Measurements from ENCODE around the gene SHROOM3.

The SHROOM3 gene

DNA sequence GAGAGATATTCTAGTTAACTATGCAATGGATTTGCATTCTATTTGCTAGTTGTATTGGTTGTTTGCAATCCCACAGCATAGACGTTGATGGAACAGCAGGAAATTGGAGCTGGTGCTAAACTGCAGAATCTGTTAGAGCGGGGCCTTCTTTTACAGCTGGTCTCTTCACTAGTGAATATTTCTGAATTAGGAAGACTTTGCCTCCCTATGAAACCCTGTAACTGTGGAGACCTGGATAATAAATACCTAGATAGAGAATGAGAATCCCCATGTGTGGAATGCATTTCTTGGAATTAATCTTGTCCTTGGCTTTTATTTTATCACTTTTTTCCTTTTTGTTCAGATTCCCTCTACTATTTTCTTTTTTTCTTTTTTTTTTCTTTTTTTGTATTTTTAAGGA is 109.7 kb downstream of the SHROOM3 start:
- no peak for DNase-seq

GRCh38 chr4:76545226-76545884 is 110.3 kb downstream of the SHROOM3 start:
- DNase-seq, result no peak

GRCh38 chr4:76546327-76546726 is 111.3 kb downstream of the SHROOM3 start:
- no peak for DNase-seq

DNA sequence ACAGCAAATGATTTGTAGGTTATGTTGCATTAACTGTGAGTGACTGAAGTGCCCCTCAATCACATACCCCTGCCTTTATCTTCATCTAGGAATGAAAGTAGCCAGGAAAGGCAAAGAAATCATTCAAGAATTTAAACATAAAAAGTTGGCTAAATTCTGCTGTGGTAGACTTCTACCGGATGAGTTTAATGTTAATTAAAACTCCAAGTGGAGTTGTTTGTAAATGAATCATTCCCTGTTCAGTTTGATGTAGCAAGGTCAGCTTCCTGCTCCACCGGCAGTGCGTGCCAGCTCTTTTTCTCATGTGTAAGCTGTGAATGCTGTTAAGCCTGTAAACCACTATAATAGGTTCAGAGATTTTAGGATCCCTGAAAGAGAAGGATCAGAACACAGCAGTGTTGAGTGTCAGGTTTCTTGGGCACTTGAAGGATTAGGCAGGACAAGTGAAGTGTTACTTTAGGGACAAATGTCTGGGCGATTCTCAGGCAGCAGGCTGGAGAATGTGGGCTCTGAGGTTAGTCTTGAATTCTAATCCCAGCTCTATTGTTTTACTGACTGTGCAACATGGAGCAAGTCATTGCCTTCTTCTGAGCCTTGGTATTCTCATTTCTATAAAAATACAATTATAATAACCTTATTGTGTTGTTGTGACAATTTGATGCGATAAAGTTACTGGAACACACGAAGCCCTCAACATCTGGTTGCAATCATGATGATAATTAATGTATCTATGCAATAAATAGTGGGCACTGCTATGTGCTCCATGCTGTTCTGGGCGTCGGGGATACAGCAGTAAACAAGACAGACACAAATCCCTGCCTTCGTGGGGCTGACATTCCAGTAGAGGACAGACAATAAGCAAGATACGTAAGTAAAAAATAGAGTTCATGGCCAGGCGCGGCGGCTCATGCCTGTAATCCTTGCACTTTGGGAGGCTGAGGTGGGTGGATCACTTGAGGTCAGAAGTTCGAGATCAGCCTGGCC is 112.0 kb downstream of the SHROOM3 start:
- DNase-seq, result no peak

DNA sequence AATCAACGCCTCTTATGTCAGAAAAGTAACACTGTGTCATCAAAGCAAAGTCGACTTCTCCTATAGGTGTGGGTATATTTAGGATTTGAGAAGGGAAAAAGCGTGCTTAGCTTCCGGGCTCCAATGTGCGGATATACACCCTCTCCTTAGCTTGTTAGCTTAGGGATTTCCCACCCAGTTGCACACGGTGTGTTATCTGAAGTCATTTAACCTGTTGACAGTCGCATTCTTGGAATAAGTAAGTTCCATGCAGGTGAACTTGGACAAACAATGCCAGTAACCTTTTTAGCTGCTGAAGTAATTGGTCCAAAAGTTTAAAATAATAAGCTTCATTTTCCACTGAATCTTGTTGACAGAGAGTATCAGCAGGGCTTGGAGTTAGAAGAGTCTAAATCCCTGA is 113.7 kb downstream of the SHROOM3 start:
- DNase-seq, result no peak

DNA sequence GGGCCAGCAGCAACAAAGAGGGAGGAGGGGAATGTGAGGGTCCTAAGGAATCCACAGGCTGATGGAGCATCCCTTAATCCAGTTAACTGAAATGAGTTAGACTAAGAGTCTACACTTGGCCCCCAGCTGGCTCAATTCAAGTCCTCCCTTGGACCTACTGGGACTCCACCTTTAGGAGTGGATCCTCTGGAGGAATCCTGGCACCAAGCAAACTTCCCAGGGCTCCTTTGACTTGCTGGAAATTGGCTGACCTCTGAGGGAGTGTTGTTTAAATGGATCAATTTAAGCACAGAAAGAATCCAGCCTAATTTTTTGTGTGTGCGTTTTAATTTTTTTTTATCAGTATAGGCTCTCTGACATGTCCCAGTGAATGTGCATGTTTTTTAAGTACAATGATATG is 114.7 kb downstream of the SHROOM3 start:
- no peak for DNase-seq

DNA sequence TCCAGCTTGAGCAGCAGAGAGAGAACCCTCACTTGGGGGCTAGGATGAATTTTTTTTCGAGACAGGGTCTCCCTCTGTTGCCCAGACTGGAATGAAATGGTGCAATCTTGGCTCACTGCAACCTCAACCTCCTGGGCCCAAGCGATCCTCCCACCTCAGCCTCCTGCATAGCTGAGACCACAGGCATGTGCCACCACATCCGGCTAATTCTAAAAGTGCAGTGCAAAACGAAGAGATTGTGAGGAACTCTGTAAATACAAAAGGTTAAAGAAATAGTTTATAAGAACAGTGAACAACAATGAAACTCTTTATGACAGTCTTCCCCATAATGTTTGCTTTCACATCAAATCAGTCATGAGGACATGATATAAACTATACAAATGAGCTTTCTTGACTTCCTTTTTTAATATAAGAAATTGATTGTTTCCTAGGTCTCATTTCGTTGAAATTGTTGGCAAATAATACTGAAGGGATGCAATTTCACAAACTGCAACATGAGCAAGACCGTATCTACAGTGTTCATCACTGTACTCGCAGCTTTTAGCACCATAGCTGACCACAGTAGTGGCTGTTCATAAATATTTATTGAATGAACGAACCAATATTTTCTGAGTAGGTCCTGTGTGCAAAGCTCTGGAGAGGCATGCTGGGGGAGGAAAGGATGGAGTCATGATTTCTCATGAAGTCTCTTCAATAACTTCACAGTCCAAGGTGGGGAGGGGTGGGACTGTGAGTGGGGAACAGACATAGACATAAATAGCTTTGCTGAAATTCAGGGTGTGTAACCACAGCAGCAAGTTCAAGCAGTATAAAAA is 116.1 kb downstream of the SHROOM3 start:
- no peak for DNase-seq

GRCh38 chr4:76554630-76555029 is 119.6 kb downstream of the SHROOM3 start:
- DNase-seq, result no peak

- no peak for DNase-seq
Measured at GRCh38 chr4:76556452-76556851, 121.4 kb downstream of the SHROOM3 start.

DNA sequence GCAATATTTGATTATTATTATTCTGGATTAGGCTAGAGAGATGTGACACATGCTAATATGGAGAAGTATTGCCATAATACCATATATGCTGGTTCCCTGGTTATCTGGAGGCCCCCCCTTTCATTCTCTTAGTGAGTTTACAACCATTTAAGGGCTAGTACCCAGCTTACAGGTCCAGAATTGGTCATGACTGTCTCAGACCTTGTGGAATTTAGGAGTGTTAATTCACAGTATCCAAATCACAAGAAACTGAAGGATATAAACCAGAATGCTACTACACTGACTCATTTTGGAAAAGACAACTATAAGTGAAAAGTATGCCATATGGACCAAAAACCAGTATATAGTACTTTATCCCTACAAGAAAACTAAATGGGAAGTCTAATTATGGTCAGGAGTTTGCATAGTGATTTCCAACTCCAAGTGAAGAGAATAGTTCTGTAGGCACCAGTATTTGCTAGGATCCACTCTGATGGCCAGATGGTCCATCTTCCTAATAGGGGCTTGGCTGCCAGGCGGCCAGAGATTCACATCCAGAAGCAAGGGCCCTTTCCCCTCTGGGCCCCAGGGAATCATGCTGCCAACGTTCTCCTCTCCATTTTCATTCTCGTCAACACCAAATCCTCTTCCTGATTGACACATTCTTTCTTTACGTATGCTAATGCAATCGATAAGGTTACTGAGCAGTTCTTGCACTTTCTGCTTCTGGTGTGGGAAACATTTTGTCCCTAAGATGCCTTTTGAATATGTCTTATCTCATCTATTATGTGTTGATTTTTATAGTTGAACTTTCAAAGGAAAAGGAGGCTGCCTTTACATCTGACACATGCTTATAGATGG is 123.6 kb downstream of the SHROOM3 start:
- no peak for DNase-seq

DNA sequence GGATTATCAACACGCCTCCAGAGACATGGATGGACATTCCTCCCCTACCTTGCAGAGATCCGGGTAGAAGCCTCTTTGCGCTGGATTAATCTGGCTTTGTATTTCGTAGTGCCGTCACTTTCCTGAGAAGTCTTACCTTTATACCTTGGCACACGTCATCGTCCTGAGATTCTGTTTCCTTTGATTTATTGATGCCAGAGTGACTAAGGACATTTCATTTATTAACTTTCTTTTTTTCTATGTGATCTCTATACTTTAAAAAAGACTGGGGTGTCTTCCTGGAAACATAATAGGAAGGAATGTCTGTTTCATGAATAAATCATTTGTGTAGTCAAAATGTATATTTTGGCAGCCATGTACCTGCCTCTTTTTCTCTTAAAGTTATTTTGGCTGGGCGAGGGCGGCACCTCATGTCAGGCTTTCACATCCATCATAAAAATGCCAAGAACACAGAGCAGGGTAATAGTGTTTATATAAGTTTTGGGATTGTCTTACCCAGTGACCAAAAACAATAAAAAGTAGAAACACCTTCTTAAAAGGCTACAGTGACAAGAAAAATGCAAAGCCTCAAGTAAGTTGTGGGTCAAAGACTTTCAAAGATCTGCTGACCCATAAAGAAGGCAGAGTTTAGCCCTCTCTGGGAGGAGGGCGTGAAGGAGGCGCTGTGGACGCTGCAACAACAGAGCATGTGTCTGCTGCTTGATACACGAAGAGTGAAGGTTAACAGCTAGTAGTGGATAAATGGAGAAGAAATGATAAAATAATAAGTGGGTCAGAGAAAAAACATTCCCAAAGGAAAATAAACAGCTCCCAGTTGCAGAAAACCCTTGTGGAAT is 124.4 kb downstream of the SHROOM3 start:
- DNase-seq, result no peak

GRCh38 chr4:76562161-76562560 is 127.1 kb downstream of the SHROOM3 start:
- no peak for DNase-seq

- DNase-seq, result no peak
Measured at GRCh38 chr4:76562836-76563453, 127.9 kb downstream of the SHROOM3 start.

GRCh38 chr4:76563454-76564122 is 128.6 kb downstream of the SHROOM3 start:
- no peak for DNase-seq

- DNase-seq, result no peak
Measured at GRCh38 chr4:76564123-76564915, 129.3 kb downstream of the SHROOM3 start.

- DNase-seq, result no peak
Measured at GRCh38 chr4:76568262-76568661, 133.2 kb downstream of the SHROOM3 start.

GRCh38 chr4:76569225-76569624 is 134.2 kb downstream of the SHROOM3 start:
- no peak for DNase-seq

DNA sequence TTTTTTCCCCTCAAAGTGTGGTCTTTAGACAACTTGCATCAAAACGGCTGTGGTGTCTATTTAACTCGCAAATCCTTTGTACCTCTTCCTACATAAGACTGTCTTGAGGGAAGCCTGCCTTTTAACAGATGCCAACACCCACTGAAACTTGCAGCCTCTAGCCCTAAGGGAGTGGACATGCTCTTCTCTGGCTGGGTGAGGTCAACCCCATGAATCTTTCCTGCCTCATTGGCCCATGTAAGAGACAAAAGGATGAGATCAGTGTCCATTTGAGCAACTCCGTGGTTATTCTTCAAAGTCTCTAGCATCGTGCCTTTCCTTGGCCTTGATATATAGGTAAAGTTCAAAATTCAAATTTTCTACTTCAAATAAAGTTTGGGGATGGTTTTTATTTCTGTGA is 134.7 kb downstream of the SHROOM3 start:
- no peak for DNase-seq
